HUES6 (cell line): Measurements from ENCODE around the gene NUDT3.
"Not testable (repeated sequence)": the region's sequence is repeated elsewhere in the genome, so short reads cannot be mapped to it uniquely, and the experiment has no call there.

Source experiments
- H3K27ac ChIP-seq: 2 replicates; pipeline ENCODE4 v1.7.0; 2013; ENCODE audit warnings: low read depth, mild to moderate bottlenecking, low read length, inconsistent platforms
- H3K27me3 ChIP-seq: 2 replicates; pipeline ENCODE4 v1.6.1; 2013; ENCODE audit warnings: low read length; ENCODE audit not compliant: control insufficient read depth, insufficient read depth
- H3K36me3 ChIP-seq: 2 replicates; pipeline ENCODE4 v1.6.1; 2013; ENCODE audit warnings: low read length; ENCODE audit not compliant: control insufficient read depth, insufficient read depth
- H3K4me1 ChIP-seq: 2 replicates; pipeline ENCODE4 v1.6.1; 2013; ENCODE audit warnings: low read length; ENCODE audit not compliant: control insufficient read depth, insufficient read depth
- H3K4me3 ChIP-seq: 2 replicates; pipeline ENCODE4 v1.5.1; 2013; ENCODE audit warnings: low read depth, low read length
- H3K9ac ChIP-seq: one replicate; pipeline ENCODE4 v1.6.1; 2013; ENCODE audit warnings: mild to moderate bottlenecking, low read length
- H3K9me3 ChIP-seq: 2 replicates; pipeline ENCODE4 v1.6.1; 2013; ENCODE audit warnings: low read depth, low read length; ENCODE audit not compliant: control insufficient read depth, insufficient read depth

NUDT3 gene

DNA sequence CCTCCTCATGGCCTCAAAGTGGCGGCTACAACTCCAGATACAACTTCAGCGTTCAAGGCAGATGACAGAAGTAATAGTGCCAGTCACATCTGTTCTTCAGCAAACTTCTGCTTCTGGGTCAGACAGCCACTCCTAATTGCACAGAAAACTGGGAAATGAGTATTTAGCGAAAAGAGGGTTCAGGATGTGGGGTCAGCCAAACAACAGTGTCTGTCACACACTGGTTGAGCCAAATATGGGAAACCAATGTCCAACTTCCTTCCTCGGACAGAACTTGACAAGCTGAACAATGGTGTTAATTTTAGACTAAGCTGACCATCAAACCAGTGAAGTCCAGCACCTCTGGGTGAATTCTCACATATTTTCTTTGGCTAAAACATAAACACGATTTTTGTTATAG is 22.1 kb downstream of the NUDT3 start:
- H3K27ac ChIP-seq, result no peak overlapping the region
- no peaks in the 10 kb centered on the region for H3K27me3 ChIP-seq
- 0 out of 2 replicates have a peak, but pooled peaks cover 4% of the 10 kb centered on the region for H3K36me3 ChIP-seq
- no peaks in the 10 kb centered on the region for H3K4me1 ChIP-seq
- no peak overlapping the region for H3K4me3 ChIP-seq
- H3K9me3 ChIP-seq, result no peaks in the 10 kb centered on the region
- no peak overlapping the region for H3K9ac ChIP-seq

DNA sequence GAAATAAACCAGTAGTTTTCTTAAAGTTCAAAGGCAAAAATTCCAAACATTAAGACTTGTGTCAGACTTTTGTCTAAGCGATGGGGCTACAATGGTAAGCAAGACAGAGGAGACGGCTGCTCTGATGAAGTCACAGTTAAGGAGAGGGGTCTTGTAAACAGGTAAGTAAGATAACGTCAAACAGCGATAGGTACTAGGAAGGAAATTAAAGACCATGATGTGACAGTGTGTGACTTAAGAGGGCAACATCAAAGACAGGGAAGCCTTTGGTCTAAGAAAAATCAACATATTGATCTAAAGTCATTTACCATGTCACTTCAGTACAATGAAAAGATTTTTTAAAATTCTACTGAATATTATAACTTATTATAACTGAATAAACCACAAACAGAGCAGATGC is 23.1 kb downstream of the NUDT3 start:
- Histone ChIP-seq H3K36me3 (0 out of 2 replicates have a peak, but pooled peaks cover 4% of the 10 kb centered on the region), H3K27me3 (no peaks in the 10 kb centered on the region), H3K27ac (no peak overlapping the region), H3K9me3 (no peaks in the 10 kb centered on the region; the same call in 1 of the 2 replicates), H3K9ac (no peak overlapping the region), H3K4me1 (no peaks in the 10 kb centered on the region), H3K4me3 (no peak overlapping the region)

GRCh38 chr6:34366639-34366921 is 25.9 kb downstream of the NUDT3 start:
- H3K9me3 ChIP-seq, result no peaks in the 10 kb centered on the region; the same call in 1 of the 2 replicates
- no peak overlapping the region for H3K27ac ChIP-seq
- H3K4me3 ChIP-seq, result no peak overlapping the region
- H3K4me1 ChIP-seq, result peaks cover 9% of the 10 kb centered on the region
- 0 out of 2 replicates have a peak, but pooled peaks cover 4% of the 10 kb centered on the region for H3K36me3 ChIP-seq
- no peaks in the 10 kb centered on the region for H3K27me3 ChIP-seq
- no peak overlapping the region for H3K9ac ChIP-seq

GRCh38 chr6:34365781-34366638 is 26.5 kb downstream of the NUDT3 start:
- not testable (repeated sequence) for H3K27ac ChIP-seq

GRCh38 chr6:34363681-34364075 is 28.8 kb downstream of the NUDT3 start:
- not testable (repeated sequence) for H3K27me3 ChIP-seq, H3K9ac ChIP-seq, H3K4me1 ChIP-seq, H3K27ac ChIP-seq, H3K4me3 ChIP-seq, H3K9me3 ChIP-seq, H3K36me3 ChIP-seq

More at GRCh38 chr6:34365781-34366638, 26.5 kb downstream of the NUDT3 start:
- not testable (repeated sequence) for H3K9ac ChIP-seq, H3K9me3 ChIP-seq, H3K36me3 ChIP-seq, H3K4me3 ChIP-seq, H3K27me3 ChIP-seq, H3K4me1 ChIP-seq

GRCh38 chr6:34362909-34363680 is 29.4 kb downstream of the NUDT3 start:
- Histone ChIP-seq H3K36me3 (no peaks in the 10 kb centered on the region), H3K4me3 (no peak overlapping the region), H3K9me3 (no peaks in the 10 kb centered on the region; the same call in 1 of the 2 replicates), H3K27ac (no peak overlapping the region), H3K27me3 (no peaks in the 10 kb centered on the region), H3K9ac (no peak overlapping the region), H3K4me1 (peaks cover 9% of the 10 kb centered on the region)

GRCh38 chr6:34362176-34362575 is 30.3 kb downstream of the NUDT3 start:
- Histone ChIP-seq H3K9ac (no peak overlapping the region), H3K27ac (no peak overlapping the region)

DNA sequence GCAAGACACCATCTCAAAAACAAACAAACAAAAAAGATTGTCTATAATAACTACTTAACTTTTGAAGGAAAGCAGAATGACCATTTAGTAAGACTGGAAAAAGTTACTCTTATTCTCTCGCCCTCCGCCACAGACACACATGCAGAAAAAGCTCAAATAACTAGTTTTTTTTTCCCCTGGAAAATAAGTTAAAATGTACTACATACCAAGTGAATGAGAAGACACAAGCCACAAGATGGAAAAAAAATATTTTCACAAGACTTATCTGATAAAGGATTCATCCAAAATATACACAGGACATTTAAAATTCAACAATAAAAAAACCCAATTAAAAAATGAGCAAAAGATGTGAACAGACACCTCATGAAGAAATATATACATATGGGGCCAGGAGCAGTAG is 31.9 kb downstream of the NUDT3 start:
- no peak overlapping the region for H3K27ac ChIP-seq
- H3K4me3 ChIP-seq, result no peak overlapping the region

More at GRCh38 chr6:34362176-34362575, 30.3 kb downstream of the NUDT3 start:
- Histone ChIP-seq H3K36me3 (no peaks in the 10 kb centered on the region), H3K9me3 (no peaks in the 10 kb centered on the region; the same call in 1 of the 2 replicates), H3K27me3 (no peaks in the 10 kb centered on the region), H3K4me3 (no peak overlapping the region), H3K4me1 (peaks cover 9% of the 10 kb centered on the region)

DNA sequence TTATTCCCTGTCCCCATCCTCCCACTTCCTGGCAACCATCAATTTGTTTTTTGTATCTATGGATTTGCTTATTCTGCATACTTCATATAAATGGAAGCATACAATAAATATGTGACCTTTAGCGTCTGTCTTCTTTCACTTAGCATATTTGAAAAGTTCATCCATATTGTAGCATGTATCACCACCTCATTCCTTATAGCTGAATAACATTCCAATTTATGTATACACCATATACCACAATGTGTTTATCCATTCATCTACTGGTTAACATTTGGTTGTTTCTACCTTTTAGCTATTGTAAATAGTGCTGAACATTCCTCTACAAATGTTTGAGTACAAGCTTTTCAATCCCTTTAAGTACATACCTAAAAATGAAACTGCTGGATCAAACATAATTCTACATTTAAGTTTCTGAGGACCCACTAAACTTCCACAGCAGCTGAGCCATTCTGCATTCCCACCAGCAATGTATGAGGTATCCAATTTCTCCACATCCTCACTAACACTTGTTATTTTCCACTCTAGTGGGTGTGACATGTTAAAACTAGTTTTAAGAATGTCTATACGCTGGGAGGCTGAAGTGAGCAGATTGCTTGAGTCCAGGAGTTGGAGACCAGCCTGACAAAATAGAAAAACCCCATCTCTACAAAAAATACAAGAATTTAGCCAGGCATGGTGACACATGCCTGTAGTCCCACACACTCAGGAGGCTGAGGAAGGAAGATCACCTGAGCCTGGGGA is 32.9 kb downstream of the NUDT3 start:
- peaks cover 9% of the 10 kb centered on the region for H3K4me1 ChIP-seq
- H3K27ac ChIP-seq, result no peak overlapping the region
- no peak overlapping the region for H3K9ac ChIP-seq

More for the DNA sequence above, 31.9 kb downstream of the NUDT3 start:
- Histone ChIP-seq H3K9ac (no peak overlapping the region), H3K9me3 (no peaks in the 10 kb centered on the region; the same call in 1 of the 2 replicates), H3K4me1 (peaks cover 9% of the 10 kb centered on the region), H3K36me3 (no peaks in the 10 kb centered on the region), H3K27me3 (no peaks in the 10 kb centered on the region)

GRCh38 chr6:34358389-34358905 is 34.0 kb downstream of the NUDT3 start:
- no peak overlapping the region for H3K27ac ChIP-seq
- no peaks in the 10 kb centered on the region for H3K9me3 ChIP-seq
- peaks cover 9% of the 10 kb centered on the region for H3K4me1 ChIP-seq
- no peak overlapping the region for H3K4me3 ChIP-seq
- no peak overlapping the region for H3K9ac ChIP-seq
- no peaks in the 10 kb centered on the region for H3K36me3 ChIP-seq
- no peaks in the 10 kb centered on the region for H3K27me3 ChIP-seq

More for the DNA sequence above, 32.9 kb downstream of the NUDT3 start:
- no peaks in the 10 kb centered on the region for H3K27me3 ChIP-seq
- H3K36me3 ChIP-seq, result no peaks in the 10 kb centered on the region
- H3K9me3 ChIP-seq, result no peaks in the 10 kb centered on the region; the same call in 1 of the 2 replicates
- H3K4me3 ChIP-seq, result no peak overlapping the region
